Stimulated activated naive CD8-positive, alpha-beta T cell treated with anti-CD3 and anti-CD28 coated beads, Interleukin-15, Interleukin-2, amounts not matched to agents 100 U/mL and 50 U/mL, for 24 hours (primary cell): ENCODE results near the gene CAPZA2.
"Not testable (repeated sequence)": the region's sequence is repeated elsewhere in the genome, so short reads cannot be mapped to it uniquely, and the experiment has no call there.

Experiments used
- ATAC-seq: fragments of 150-1000 bp; cut with Tn5 transposase; one replicate; pipeline ENCODE4 v1.10.0; 2021
- DNase-seq: peaks from one replicate; pipeline ENCODE4 v3.0.0; 2021

The CAPZA2 gene

GRCh38 chr7:116955340-116955739 is 93.0 kb downstream of the CAPZA2 start:
- ATAC-seq: no peak
- DNase-seq: no peak

DNA sequence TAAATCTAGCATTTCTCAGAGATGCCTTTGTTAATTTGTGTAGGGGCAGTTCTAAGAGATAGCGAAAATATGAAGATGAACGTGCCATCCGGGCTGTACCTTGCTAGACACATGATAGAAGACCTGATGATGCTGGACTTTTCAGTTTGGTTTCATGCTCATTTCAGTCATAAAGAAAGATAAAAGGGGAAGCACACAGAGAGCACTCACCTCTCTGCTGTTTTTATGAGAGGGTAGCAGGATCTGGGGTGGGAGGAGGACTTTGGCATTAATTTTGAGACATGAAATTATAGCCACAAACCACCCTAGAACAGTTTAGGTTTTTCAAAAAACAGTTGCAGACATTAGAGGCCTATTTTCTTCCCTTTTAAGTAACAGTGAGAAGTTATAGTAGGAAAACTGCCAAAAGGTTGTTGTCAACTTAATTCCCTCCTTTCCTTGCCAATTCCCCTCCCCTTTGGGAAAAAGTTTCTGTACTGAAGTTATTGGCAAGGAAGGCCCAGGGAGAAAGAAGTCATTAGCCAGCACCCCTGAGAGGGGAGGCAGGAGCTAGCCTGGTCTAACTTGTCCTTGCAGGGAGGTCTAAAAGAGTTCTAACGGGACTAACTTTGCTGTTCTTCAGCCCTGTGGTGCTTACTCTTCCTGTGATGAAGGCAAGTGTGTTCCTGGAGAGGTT is 93.6 kb downstream of the CAPZA2 start:
- ATAC-seq: peak; percentile 44
- DNase-seq: no peak

DNA sequence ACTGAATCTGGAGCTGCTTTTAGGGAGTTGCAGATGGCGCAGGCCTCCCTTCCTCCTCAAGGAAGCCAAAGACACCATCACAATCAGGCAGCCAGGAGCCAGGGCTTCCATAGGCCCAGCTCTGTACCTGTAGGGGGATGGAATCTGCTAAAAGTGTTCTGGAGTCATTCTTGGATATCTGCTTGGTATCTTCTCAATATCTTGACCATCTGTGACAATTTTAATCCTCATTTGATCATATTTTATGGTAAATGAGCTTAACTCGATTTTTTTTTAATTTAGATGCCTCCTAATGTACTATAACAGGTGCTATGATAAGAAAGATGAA is 94.1 kb downstream of the CAPZA2 start:
- DNase-seq (no peak), ATAC-seq (no peak)

- DNase-seq (no peak), ATAC-seq (no peak)
Measured at GRCh38 chr7:116957874-116958273, 95.5 kb downstream of the CAPZA2 start.

DNA sequence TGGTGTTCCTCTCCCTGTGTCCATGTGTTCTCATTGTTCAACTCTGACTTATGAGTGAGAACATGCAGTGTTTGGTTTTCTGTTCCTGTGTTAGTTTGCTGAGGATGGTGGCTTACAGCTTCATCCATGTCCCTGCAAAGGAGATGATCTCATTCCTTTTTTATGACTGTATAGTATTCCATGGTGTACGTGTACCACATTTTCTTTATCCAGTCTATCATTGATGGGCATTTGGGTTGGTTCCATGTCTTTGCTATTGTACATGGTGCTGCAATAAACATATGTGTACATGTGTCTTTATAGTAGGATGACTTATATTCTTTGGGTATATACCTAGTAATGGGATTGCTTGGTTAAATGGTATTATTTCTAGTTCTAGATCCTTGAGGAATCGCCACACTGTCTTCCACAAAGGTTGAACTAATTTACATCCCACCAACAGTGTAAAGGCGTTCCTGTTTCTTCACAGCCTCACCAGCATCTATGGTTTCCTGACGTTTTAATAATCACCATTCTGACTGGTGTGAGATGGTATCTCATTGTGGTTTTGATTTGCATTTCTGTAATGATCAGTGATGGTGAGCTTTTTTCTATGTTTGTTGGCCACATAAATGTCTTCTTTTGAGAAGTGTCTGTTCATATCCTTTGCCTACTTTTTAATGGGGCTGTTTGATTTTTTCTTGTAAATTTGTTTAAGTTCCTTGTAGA is 99.7 kb downstream of the CAPZA2 start:
- ATAC-seq: not testable (repeated sequence)

GRCh38 chr7:116963234-116963633 is 100.8 kb downstream of the CAPZA2 start:
- no peak for DNase-seq

More for the DNA sequence above, 99.7 kb downstream of the CAPZA2 start:
- DNase-seq: not testable (repeated sequence)

GRCh38 chr7:116966601-116967000 is 104.2 kb downstream of the CAPZA2 start:
- DNase-seq (no peak), ATAC-seq (no peak)

More at GRCh38 chr7:116963234-116963633, 100.8 kb downstream of the CAPZA2 start:
- no peak for ATAC-seq

- DNase-seq: no peak
- ATAC-seq: no peak
Measured at GRCh38 chr7:116967254-116967922, 105.0 kb downstream of the CAPZA2 start.

DNA sequence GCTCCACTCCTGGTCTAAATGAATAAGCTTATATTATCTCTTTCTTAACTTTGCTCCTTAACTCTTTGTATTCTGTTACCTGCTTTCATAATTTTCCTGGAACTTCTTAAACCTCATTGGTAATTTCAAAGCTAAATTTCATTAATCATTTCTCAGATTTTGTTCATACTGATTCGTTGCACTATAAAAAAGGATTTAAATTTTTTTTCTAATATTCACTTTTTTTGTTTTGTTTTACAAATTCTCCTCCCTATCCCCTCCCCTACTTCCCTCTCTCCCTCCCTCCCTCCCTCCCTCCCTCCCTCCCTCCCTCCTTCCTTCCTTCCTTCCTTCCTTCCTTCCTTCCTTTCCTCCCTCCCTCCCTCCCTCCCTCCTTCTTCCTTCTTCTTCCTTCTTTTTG is 105.6 kb downstream of the CAPZA2 start:
- ATAC-seq: no peak
- DNase-seq: no peak

DNA sequence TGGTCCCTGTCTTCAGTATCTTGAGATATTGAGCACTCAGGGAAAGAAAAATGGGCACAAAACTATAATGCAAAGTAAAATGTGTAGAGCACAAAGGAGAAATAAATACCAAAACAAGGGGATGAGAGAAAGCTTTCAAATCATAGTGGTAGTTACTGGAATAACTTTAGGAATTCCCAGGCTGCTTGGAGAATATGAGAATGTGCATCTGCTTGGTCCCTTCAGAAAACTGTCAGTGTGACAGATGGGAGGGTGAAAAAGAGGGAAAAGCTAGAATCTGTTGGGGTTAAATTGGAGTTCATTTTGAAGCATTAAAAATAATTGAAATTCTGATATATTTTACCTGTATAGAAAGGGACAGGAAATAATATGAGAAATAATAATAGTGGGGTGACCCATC is 106.2 kb downstream of the CAPZA2 start:
- DNase-seq (no peak), ATAC-seq (no peak)

GRCh38 chr7:116969371-116969902 is 107.0 kb downstream of the CAPZA2 start:
- DNase-seq: no peak
- ATAC-seq: no peak

GRCh38 chr7:116970238-116970910 is 108.0 kb downstream of the CAPZA2 start:
- no peak for DNase-seq
- no peak for ATAC-seq

- ATAC-seq: not testable (repeated sequence)
Measured at GRCh38 chr7:116971153-116971552, 108.8 kb downstream of the CAPZA2 start.

More at GRCh38 chr7:116971153-116971552, 108.8 kb downstream of the CAPZA2 start:
- DNase-seq: not testable (repeated sequence)
